Epidermal melanocyte (primary cell): Measurements from ENCODE around the gene ATRNL1.

Source experiments
- DNase-seq: peaks from one replicate; pipeline ENCODE4 v3.0.0; 2011; ENCODE audit warnings: low spot score; ENCODE audit not compliant: insufficient read length

ATRNL1 gene

GRCh38 chr10:115580239-115580638, 487.1 kb downstream of the ATRNL1 start:
- DNase-seq: no peak

GRCh38 chr10:115593060-115593459, 499.9 kb downstream of the ATRNL1 start:
- no peak for DNase-seq

GRCh38 chr10:115604627-115605026, 511.5 kb downstream of the ATRNL1 start:
- DNase-seq: no peak

GRCh38 chr10:115606086-115606485, 512.9 kb downstream of the ATRNL1 start:
- no peak for DNase-seq

- no peak for DNase-seq
Observed at GRCh38 chr10:115606741-115607140, 513.6 kb downstream of the ATRNL1 start.

GRCh38 chr10:115624448-115624847, 531.3 kb downstream of the ATRNL1 start:
- no peak for DNase-seq

- no peak for DNase-seq
Observed at GRCh38 chr10:115628616-115629015, 535.5 kb downstream of the ATRNL1 start.

- DNase-seq: no peak
Observed at GRCh38 chr10:115638246-115638645, 545.1 kb downstream of the ATRNL1 start.

GRCh38 chr10:115649217-115649616, 556.1 kb downstream of the ATRNL1 start:
- no peak for DNase-seq

GRCh38 chr10:115653473-115653872, 560.3 kb downstream of the ATRNL1 start:
- no peak for DNase-seq

- no peak for DNase-seq
Observed at GRCh38 chr10:115654961-115655360, 561.8 kb downstream of the ATRNL1 start.

- no peak for DNase-seq
Observed at GRCh38 chr10:115657161-115657860, 564.1 kb downstream of the ATRNL1 start.

- DNase-seq: no peak
Observed at GRCh38 chr10:115659616-115660015, 566.5 kb downstream of the ATRNL1 start.

GRCh38 chr10:115660391-115660790, 567.2 kb downstream of the ATRNL1 start:
- DNase-seq: no peak

- DNase-seq: no peak
Observed at GRCh38 chr10:115662422-115662821, 569.3 kb downstream of the ATRNL1 start.

- DNase-seq: no peak
Observed at GRCh38 chr10:115665549-115665948, 572.4 kb downstream of the ATRNL1 start.

- no peak for DNase-seq
Observed at GRCh38 chr10:115674496-115674895, 581.3 kb downstream of the ATRNL1 start.

- DNase-seq: no peak
Observed at GRCh38 chr10:115696747-115697146, 603.6 kb downstream of the ATRNL1 start.

GRCh38 chr10:115706026-115706425, 612.9 kb downstream of the ATRNL1 start:
- DNase-seq: no peak

GRCh38 chr10:115706488-115707076, 613.4 kb downstream of the ATRNL1 start:
- no peak for DNase-seq

- DNase-seq: no peak
Observed at GRCh38 chr10:115710136-115710535, 617.0 kb downstream of the ATRNL1 start.

GRCh38 chr10:115711306-115711705, 618.1 kb downstream of the ATRNL1 start:
- DNase-seq: no peak

GRCh38 chr10:115720121-115720520, 627.0 kb downstream of the ATRNL1 start:
- DNase-seq: no peak
